GM12891 (cell line): ENCODE data around the gene RXYLT1.

Experiments
- DNase-seq: peaks from one replicate; pipeline ENCODE4 v3.0.0; 2011; ENCODE audit warnings: low spot score; ENCODE audit not compliant: insufficient read length
- FAIRE-seq: peaks from 2 replicates; lab custom pipeline; 2011; peaks lifted over from hg19 to GRCh38; lab: Jason Lieb, UNC
- PAX5 ChIP-seq: IDR thresholded peaks from 2 replicates; pipeline ENCODE4 v1.6.1; 2011; ENCODE audit warnings: low read length, moderate library complexity, mild to moderate bottlenecking; ENCODE audit not compliant: insufficient read depth, severe bottlenecking
- POLR2A ChIP-seq: IDR thresholded peaks from 2 replicates; pipeline ENCODE4 v1.6.1; 2011; ENCODE audit warnings: low read depth, low read length, control low read depth
- POLR2AphosphoS5 ChIP-seq: IDR thresholded peaks from 2 replicates; pipeline ENCODE4 v1.6.1; 2011; ENCODE audit warnings: low read depth, low read length, control low read depth
- POU2F2 ChIP-seq: IDR thresholded peaks from 2 replicates; pipeline ENCODE4 v1.6.1; 2011; ENCODE audit warnings: low read depth, mild to moderate bottlenecking, control low read depth, low read length, moderate library complexity
- SPI1 ChIP-seq: IDR thresholded peaks from 2 replicates; pipeline ENCODE4 v1.6.1; 2011; ENCODE audit warnings: low read depth, low read length, control low read depth
- TAF1 ChIP-seq: IDR thresholded peaks from 2 replicates; pipeline ENCODE4 v1.6.1; 2011; ENCODE audit warnings: low read depth, low read length, control low read depth

RXYLT1 gene

DNA sequence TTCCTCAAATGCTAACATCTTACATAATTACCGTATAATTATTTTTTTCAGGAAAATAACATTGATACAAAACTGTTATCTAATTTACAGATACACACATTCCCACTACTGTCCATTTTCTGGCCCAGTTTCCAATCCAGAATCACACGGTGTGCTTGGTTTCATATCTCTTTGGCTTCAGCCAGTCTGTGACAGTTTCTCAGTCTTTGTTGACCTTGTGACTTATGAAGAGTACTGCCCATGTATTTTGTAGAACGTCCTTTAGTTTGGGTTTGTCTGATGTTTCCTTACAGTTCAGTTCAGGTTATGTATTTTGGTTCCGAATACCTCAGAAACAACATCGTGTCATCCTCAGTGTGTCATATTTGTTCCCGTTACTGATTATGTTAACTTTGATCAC is 16.2 kb downstream of the RXYLT1 start:
- no peak for FAIRE-seq
- TF ChIP-seq POLR2AphosphoS5 (no peak), TAF1 (no peak), POLR2A (no peak), SPI1 (no peak), POU2F2 (no peak), PAX5 (no peak)

GRCh38 chr12:63802012-63802608 is 22.4 kb downstream of the RXYLT1 start:
- DNase-seq, result no peak
- FAIRE-seq, result no peak
- TF ChIP-seq POLR2A, result no peak
- TF ChIP-seq PAX5, result no peak
- TF ChIP-seq POLR2AphosphoS5, result no peak
- no peak for TF ChIP-seq TAF1
- TF ChIP-seq POU2F2, result no peak
- TF ChIP-seq SPI1, result no peak

More for the DNA sequence above, 16.2 kb downstream of the RXYLT1 start:
- no peak for DNase-seq

DNA sequence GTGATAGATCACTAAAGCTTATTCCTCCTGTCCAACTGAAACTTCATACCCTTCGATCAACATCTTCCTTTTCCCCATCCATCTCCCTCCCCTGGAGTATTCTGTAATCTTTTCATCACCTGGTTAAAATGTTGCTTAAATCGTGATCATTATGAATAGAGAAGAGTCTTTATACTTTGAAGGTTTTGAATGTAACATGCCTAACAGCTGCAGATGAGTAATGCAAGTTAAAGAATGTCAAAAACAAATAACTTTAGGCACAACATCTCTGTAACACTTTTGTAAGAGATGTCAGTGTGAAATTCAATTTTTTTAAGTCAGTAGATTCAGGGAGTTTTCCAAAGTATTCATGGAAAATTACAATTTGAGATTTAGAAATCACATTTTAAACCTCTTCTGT is 25.0 kb downstream of the RXYLT1 start:
- DNase-seq (no peak), FAIRE-seq (no peak)
- TF ChIP-seq POLR2A (no peak), POLR2AphosphoS5 (no peak), TAF1 (no peak), SPI1 (no peak), PAX5 (no peak), POU2F2 (no peak)

DNA sequence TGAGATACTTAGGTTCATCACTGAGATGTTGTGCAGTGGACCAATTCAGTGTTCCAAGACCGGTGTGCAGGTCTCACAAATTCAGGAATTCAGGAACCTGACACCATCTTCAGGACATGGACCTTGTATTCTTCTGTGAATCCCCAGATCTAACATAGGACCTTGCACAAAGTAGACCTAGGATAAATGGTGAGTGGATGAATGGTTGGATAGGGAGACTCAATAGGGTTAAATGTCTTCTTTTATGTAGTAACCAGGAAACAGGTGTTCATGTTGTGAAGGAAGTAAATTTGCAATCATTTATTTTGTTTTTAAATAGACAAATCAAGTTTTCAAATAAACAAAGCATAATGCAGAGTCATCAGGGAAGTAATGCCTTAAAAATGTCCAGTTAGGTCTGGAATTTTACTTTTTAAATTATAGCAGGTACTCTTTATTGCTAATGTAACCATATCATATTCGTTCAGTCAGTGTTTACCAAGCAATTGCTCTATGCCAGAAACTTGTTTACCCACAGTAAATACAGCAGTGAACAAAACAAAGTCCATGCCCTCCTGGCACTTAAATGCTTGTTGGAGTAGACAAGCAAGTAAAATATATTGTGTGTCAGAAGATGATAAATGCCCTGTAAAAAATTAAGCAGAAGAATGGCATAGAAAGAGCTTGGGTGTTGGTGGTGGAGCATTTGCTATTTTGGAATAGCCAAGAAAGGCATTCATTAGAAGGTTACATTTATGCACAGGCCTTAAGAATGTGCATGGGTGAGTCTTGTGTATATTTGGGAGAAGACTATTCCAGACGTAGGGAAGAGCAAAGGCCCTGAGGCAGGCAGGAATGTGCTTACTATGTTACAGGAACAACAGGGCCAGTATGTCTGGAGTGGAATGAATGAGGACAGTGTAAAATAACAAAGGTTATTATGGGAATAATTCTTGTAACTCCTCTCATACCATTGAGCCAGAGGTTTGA is 26.3 kb downstream of the RXYLT1 start:
- DNase-seq (no peak), FAIRE-seq (no peak)
- TF ChIP-seq POLR2AphosphoS5 (no peak), POLR2A (no peak), SPI1 (no peak)

- no peak for TF ChIP-seq POLR2A
- TF ChIP-seq POLR2AphosphoS5, result no peak
- no peak for TF ChIP-seq PAX5
- no peak for TF ChIP-seq TAF1
- TF ChIP-seq SPI1, result no peak
- no peak for TF ChIP-seq POU2F2
- no peak for DNase-seq
- FAIRE-seq, result no peak
These were observed 28.9 kb downstream of the RXYLT1 start for GRCh38 chr12:63808631-63809030.

GRCh38 chr12:63809566-63809965 is 29.9 kb downstream of the RXYLT1 start:
- DNase-seq, result no peak
- no peak for FAIRE-seq
- no peak for TF ChIP-seq POU2F2
- no peak for TF ChIP-seq SPI1
- TF ChIP-seq POLR2AphosphoS5, result no peak
- TF ChIP-seq POLR2A, result no peak
- TF ChIP-seq TAF1, result no peak
- TF ChIP-seq PAX5, result no peak

GRCh38 chr12:63811334-63811733 is 31.6 kb downstream of the RXYLT1 start:
- TF ChIP-seq TAF1 (no peak), PAX5 (no peak), POU2F2 (no peak), SPI1 (no peak)
- DNase-seq, result no peak
- no peak for FAIRE-seq

DNA sequence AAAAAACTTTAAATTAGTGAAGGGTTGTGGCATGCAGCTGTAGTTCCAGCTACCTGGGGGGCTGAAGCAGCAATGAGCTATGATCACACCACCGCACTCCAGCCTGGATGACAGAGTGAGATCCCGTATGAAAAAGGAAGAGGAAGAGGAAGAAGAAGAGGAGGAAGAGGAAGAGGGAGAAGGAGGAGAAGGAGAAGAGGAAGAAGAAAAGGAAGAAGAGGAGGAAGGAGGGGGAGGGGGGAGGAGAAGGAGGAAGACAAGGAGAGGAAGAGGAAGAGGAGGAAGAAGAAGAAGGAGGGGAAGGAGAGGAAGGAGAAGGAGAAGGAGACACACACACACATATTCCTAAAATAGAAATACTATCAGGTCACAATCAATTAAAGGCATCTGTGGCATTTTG is 32.0 kb downstream of the RXYLT1 start:
- no peak for DNase-seq
- TF ChIP-seq SPI1 (no peak), POLR2A (no peak), TAF1 (no peak), POLR2AphosphoS5 (no peak), POU2F2 (no peak), PAX5 (no peak)

DNA sequence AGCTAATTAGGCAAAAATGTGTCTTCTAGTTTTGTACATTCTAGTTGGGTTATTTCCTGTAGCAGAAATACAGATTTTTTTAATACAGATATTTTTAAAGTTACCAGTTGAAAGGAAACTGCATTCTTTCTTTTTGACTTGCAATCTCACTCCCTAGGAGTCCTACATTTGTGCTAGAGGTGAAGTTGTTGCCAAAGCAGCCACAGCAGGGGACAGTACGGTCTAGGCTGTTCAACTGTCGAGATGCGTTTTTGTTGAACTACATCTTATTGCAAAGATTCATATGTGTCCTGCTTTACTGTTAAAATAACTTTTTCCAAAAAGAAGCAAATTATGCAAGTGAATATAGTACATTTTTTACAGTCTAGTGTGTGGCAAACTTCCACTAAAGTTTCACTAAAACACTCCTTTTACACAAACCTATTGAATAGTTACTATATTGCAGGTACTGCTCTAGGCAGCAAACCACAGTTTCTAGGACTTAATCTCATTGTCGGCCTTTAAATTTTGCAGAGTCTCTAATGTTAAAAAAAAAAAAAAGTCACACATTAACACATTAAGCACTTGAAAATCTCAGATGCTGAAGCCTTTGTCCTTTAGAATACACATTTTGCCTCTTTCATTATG is 34.5 kb downstream of the RXYLT1 start:
- no peak for DNase-seq
- TF ChIP-seq POLR2AphosphoS5 (no peak), POLR2A (no peak), TAF1 (no peak), POU2F2 (no peak), SPI1 (no peak), PAX5 (no peak)
- no peak for FAIRE-seq

More for the DNA sequence above, 32.0 kb downstream of the RXYLT1 start:
- no peak for FAIRE-seq
